GM19463 (cell line): ENCODE measurements around the gene JMJD1C.

ENCODE experiments used
- ATAC-seq: cut with Tn5 transposase; IDR thresholded peaks from one replicate; pipeline ENCODE4 v1.9.1; 2021; ENCODE audit warnings: mild to moderate bottlenecking, moderate library complexity; ENCODE audit not compliant: unreplicated experiment

Gene JMJD1C

GRCh38 chr10:63480237-63480636 lies 14.5 kb upstream of the JMJD1C start:
- ATAC-seq, result no peak

- no peak for ATAC-seq
Observed at GRCh38 chr10:63478564-63478963, 12.8 kb upstream of the JMJD1C start.

- no peak for ATAC-seq
Observed at GRCh38 chr10:63477927-63478326, 12.2 kb upstream of the JMJD1C start.

GRCh38 chr10:63474488-63474887 lies 8.7 kb upstream of the JMJD1C start:
- ATAC-seq, result no peak

GRCh38 chr10:63470928-63471327 lies 5.2 kb upstream of the JMJD1C start:
- no peak for ATAC-seq

- ATAC-seq, result no peak
Observed at GRCh38 chr10:63468947-63469346, 3.2 kb upstream of the JMJD1C start.

- no peak for ATAC-seq
Observed at GRCh38 chr10:63467841-63468240, 2.1 kb upstream of the JMJD1C start.

GRCh38 chr10:63466144-63466935 lies 563 bp upstream of the JMJD1C start:
- peak; percentile 15 for ATAC-seq

- ATAC-seq, result peak; percentile 47
Observed at GRCh38 chr10:63464402-63465292, 1.1 kb downstream of the JMJD1C start.

- ATAC-seq, result no peak
Observed at GRCh38 chr10:63462442-63462841, 3.3 kb downstream of the JMJD1C start.

- ATAC-seq, result no peak
Observed at GRCh38 chr10:63458177-63458576, 7.6 kb downstream of the JMJD1C start.

GRCh38 chr10:63457594-63457993 lies 8.2 kb downstream of the JMJD1C start:
- no peak for ATAC-seq

GRCh38 chr10:63456437-63457210 lies 9.2 kb downstream of the JMJD1C start:
- no peak for ATAC-seq

- no peak for ATAC-seq
Observed at GRCh38 chr10:63455507-63455906, 10.3 kb downstream of the JMJD1C start.

GRCh38 chr10:63454631-63455030 lies 11.1 kb downstream of the JMJD1C start:
- ATAC-seq, result no peak

GRCh38 chr10:63452524-63452923 lies 13.3 kb downstream of the JMJD1C start:
- ATAC-seq, result no peak

- no peak for ATAC-seq
Observed at GRCh38 chr10:63446716-63447440, 18.9 kb downstream of the JMJD1C start.

GRCh38 chr10:63441404-63441803 lies 24.4 kb downstream of the JMJD1C start:
- no peak for ATAC-seq

GRCh38 chr10:63439607-63440006 lies 26.2 kb downstream of the JMJD1C start:
- ATAC-seq, result no peak
